Measurements from ENCODE around the gene COL9A2.
A peak's percentile ranks its signal among the peaks of the same experiment; 100 is the strongest.

Gene COL9A2

DNA sequence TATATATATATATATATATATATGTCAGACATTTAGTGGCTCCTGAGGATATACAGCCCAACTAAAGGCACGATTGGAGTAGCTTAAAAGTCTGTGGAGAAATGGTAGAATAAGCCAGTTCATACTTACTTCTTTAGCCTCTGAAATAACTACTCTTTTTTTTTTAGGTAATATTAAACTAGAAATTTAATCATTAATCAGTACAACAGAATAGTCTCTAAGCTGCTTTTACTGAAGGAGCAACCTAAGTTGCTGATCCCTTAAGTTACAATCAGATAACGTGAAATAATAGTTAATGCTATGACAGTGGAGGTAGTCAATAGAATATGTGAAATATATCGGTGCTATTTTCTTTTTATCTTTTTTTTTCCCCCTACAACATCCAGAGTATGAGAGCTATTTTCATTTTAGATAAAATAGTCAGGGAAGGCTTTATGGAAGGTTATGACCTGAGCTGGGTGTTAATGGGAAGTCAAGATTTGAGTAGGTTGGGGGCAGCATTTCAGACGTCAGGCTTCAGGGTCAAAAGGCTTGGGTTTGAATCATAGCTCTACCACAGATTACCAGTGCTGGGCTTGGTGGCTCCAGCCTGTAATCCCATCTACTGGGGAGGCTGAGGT is 43.4 kb downstream of the COL9A2 start:
- H2AFZ ChIP-seq (ENCODE audit: low read length, unreplicated experiment), result no peak overlapping the region
- no peak overlapping the region for H3K27ac ChIP-seq (ENCODE audit: low read depth, low read length)
- no peaks in the 10 kb centered on the region for H3K27me3 ChIP-seq (ENCODE audit: insufficient read depth, low read length)
- no peak overlapping the region for H3K4me3 ChIP-seq (ENCODE audit: low read depth, low read length)
- H3K36me3 ChIP-seq (ENCODE audit: insufficient read depth, low read length), result peaks cover 43% of the 10 kb centered on the region
- peaks cover 5% of the 10 kb centered on the region for H3K4me1 ChIP-seq (ENCODE audit: control insufficient read depth, insufficient read depth, low read length, unreplicated experiment)
- H3K79me2 ChIP-seq (ENCODE audit: control insufficient read depth, insufficient read depth, low read length, unreplicated experiment), result peaks cover 5% of the 10 kb centered on the region

DNA sequence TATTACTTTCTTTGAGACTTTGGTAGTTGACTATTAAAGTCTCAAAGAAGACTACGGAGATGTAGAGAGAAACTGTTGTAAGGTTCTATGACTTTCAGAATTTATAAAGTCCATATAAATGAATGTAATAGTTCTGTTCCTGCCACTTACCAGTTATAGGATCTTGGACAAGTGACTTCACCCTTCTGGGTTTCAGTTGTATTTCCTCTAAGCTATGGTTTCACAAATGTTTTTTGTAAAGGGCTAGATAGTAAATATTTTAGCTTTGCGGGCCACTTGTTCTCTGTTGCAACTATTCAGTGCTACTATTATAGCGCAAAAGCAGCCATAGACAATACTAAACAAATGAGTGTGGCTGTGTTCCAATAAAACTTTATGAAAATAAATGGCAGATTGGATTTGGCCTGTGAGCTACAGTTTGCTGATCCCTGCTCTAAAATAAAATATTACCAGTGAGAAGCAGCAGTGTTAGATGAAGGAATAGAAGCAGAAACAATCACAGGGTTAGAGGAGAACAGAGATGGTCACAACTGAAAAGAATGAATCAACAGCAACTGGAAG is 44.4 kb downstream of the COL9A2 start:
- H3K36me3 ChIP-seq (ENCODE audit: insufficient read depth, low read length), result peaks cover 49% of the 10 kb centered on the region
- H3K4me1 ChIP-seq (ENCODE audit: control insufficient read depth, insufficient read depth, low read length, unreplicated experiment), result peaks cover 12% of the 10 kb centered on the region
- no peak overlapping the region for H3K27ac ChIP-seq (ENCODE audit: low read depth, low read length)
- peaks cover 5% of the 10 kb centered on the region for H3K79me2 ChIP-seq (ENCODE audit: control insufficient read depth, insufficient read depth, low read length, unreplicated experiment)
- H2AFZ ChIP-seq (ENCODE audit: low read length, unreplicated experiment), result no peak overlapping the region
- no peak overlapping the region for H3K4me3 ChIP-seq (ENCODE audit: low read depth, low read length)
- H3K27me3 ChIP-seq (ENCODE audit: insufficient read depth, low read length), result no peaks in the 10 kb centered on the region

DNA sequence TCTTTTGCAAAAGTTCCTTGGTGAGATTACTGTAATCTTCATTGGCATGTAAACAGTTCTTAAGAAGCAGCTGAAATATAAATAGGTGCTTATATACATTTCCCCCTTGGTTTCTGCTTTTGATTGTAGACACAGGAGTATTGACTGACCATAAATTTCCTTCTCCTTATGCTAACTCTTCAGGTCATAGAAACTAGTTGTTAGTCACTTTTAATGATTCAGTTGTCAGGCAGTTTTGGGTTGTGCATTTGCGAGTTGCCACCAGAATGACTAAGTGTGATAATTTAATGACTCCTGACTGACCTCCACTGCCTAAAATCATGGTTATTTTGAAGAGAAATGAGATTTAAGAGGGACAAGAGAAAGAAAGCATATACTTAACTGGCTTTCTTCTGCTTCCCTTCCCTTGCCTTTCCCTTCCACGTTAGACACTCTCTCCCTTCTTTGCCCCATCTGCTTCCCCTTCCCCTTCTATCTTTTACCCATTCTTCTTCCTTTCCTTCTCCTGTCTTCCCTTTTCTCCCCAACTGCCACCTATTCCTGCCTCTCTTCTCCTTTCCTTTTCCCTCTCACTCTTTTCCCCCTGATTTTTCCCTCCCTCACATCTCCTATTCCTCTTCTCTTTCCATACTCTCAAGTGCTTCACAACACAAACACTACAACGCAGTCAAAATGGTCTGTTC is 46.8 kb downstream of the COL9A2 start:
- Histone ChIP-seq H3K4me3 (ENCODE audit: low read depth, low read length) (no peak overlapping the region), H3K79me2 (ENCODE audit: control insufficient read depth, insufficient read depth, low read length, unreplicated experiment) (peaks cover 10% of the 10 kb centered on the region), H3K36me3 (ENCODE audit: insufficient read depth, low read length) (peaks cover 42% of the 10 kb centered on the region), H2AFZ (ENCODE audit: low read length, unreplicated experiment) (no peak overlapping the region), H3K27ac (ENCODE audit: low read depth, low read length) (peak overlapping the region; percentile 16), H3K27me3 (ENCODE audit: insufficient read depth, low read length) (no peaks in the 10 kb centered on the region), H3K4me1 (ENCODE audit: control insufficient read depth, insufficient read depth, low read length, unreplicated experiment) (peaks cover 31% of the 10 kb centered on the region)

DNA sequence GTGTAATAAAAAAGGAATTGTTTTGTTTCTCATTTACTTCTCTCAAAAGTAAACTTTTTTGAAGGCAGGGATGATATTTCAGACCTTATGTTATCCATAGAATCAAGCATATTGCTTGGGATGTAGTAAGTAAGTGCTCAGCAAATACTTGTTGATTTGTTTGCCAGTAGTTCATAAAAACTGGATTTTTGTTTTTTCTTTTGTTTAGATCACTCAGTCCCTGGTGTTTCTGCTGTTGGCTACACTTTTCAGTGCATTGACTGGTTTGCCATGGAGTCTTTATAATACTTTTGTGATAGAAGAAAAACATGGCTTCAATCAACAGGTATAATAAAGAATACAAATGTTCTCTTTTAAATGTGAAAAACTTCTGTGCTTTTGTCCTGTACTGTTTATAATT is 48.9 kb downstream of the COL9A2 start:
- Histone ChIP-seq H3K36me3 (ENCODE audit: insufficient read depth, low read length) (peaks cover 35% of the 10 kb centered on the region), H3K4me3 (ENCODE audit: low read depth, low read length) (peak overlapping the region; percentile 25; the same call in 1 of the 2 replicates), H3K4me1 (ENCODE audit: control insufficient read depth, insufficient read depth, low read length, unreplicated experiment) (peaks cover 31% of the 10 kb centered on the region), H3K79me2 (ENCODE audit: control insufficient read depth, insufficient read depth, low read length, unreplicated experiment) (peaks cover 10% of the 10 kb centered on the region), H3K27me3 (ENCODE audit: insufficient read depth, low read length) (no peaks in the 10 kb centered on the region), H3K27ac (ENCODE audit: low read depth, low read length) (peak overlapping the region; percentile 99), H2AFZ (ENCODE audit: low read length, unreplicated experiment) (no peak overlapping the region)

DNA sequence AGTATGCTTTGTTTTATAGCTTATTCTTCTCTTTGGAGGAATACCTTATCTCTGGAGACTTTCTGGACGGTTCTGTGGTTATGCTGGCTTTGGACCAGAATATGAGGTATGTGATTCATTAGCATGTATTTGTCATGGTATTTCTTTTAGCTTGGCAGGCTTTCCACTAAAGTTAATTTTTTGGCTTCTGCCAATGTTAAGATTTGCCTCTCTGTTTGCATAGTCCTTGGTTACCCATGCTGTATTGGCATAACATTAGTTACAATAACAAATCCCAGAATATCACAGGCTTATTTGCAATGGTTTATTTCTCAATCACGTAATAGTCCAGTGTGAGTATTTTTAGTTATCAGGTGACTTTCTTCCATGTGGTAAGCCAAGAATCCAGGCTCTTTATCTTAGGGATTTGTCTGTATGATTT is 49.3 kb downstream of the COL9A2 start:
- Histone ChIP-seq H2AFZ (ENCODE audit: low read length, unreplicated experiment) (no peak overlapping the region), H3K27ac (ENCODE audit: low read depth, low read length) (peak overlapping the region; percentile 99), H3K27me3 (ENCODE audit: insufficient read depth, low read length) (no peaks in the 10 kb centered on the region), H3K4me1 (ENCODE audit: control insufficient read depth, insufficient read depth, low read length, unreplicated experiment) (peaks cover 31% of the 10 kb centered on the region), H3K4me3 (ENCODE audit: low read depth, low read length) (no peak overlapping the region), H3K36me3 (ENCODE audit: insufficient read depth, low read length) (peaks cover 37% of the 10 kb centered on the region), H3K79me2 (ENCODE audit: control insufficient read depth, insufficient read depth, low read length, unreplicated experiment) (peaks cover 12% of the 10 kb centered on the region)

DNA sequence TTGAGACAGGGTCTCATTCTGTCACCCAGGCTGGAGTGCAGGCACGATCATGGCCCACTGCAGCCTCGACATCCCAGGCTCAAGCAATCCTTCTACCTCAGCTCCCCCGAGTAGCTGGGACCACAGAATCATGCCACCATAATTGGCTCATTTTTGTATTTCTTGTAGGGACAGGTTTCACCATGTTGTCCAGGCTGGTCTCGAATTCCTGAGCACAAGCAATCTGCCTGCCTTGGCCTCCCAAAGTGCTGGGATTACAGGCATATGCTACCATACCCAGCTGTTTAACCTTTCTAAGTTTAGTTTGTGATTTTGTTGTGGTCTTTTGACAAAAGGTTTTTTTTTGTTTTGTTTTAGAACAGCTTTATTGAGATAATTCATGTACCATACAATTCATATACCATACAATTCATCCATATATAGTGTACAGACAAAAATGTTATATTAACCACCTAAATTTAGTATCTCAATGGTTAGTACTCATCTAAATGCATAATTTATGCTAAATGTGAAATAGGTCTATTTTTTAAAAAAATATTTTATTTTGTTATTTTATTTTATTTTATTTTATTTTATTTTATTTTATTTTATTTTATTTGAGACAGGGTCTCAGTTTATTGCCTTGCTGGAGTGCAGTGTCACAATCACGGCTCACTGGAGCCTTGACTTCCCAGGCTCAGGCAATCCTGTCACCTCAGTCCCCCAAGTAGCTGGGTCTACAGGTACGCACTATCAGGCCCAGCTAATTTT is 50.1 kb downstream of the COL9A2 start:
- H3K36me3 ChIP-seq (ENCODE audit: insufficient read depth, low read length), result peaks cover 35% of the 10 kb centered on the region
- peaks cover 14% of the 10 kb centered on the region for H3K79me2 ChIP-seq (ENCODE audit: control insufficient read depth, insufficient read depth, low read length, unreplicated experiment)
- no peak overlapping the region for H3K4me3 ChIP-seq (ENCODE audit: low read depth, low read length)
- peaks cover 31% of the 10 kb centered on the region for H3K4me1 ChIP-seq (ENCODE audit: control insufficient read depth, insufficient read depth, low read length, unreplicated experiment)
- H3K27ac ChIP-seq (ENCODE audit: low read depth, low read length), result peak overlapping the region; percentile 99
- no peak overlapping the region for H2AFZ ChIP-seq (ENCODE audit: low read length, unreplicated experiment)
- no peaks in the 10 kb centered on the region for H3K27me3 ChIP-seq (ENCODE audit: insufficient read depth, low read length)

DNA sequence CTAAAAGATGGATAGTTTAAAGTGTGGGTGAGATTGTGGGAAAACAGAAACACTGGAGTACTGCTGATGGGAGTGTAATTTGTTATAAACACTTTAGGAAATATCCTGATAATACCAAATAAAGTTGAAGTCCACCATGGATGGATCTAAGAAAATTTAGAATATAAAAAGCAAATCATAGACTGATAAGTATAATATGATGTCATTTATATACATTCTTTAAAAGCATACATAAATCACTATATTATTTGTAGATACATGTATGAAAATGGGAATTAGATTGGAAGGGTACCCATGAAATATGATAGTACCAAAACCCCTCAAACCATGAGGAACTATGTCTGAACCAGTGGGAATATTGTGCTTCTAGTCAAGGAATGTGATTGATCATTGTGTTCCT is 51.2 kb downstream of the COL9A2 start:
- H3K79me2 ChIP-seq (ENCODE audit: control insufficient read depth, insufficient read depth, low read length, unreplicated experiment), result peaks cover 17% of the 10 kb centered on the region

DNA sequence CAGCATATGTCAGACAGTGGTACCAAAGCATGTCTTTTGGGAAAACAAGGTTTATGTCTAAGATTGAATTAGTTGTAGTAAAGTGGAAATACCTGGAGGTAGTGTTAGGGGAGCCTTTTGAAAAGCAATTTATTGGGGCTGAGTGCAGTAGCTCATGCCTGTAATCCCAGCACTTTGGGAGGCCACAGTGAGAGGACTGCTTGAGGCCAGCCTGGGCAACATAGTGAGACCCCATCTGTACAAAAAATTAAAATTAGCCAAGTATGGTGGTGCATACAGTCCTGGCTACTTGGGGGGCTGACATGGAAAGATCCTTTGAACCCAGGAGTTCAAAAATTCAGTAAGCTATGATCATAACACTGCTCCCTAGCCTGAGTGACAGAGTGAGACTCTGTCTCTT is 51.8 kb downstream of the COL9A2 start:
- Histone ChIP-seq H3K4me1 (ENCODE audit: control insufficient read depth, insufficient read depth, low read length, unreplicated experiment) (peaks cover 33% of the 10 kb centered on the region), H3K27ac (ENCODE audit: low read depth, low read length) (peak overlapping the region; percentile 99; the same call in 1 of the 2 replicates), H3K27me3 (ENCODE audit: insufficient read depth, low read length) (no peaks in the 10 kb centered on the region), H2AFZ (ENCODE audit: low read length, unreplicated experiment) (no peak overlapping the region), H3K79me2 (ENCODE audit: control insufficient read depth, insufficient read depth, low read length, unreplicated experiment) (peaks cover 23% of the 10 kb centered on the region), H3K4me3 (ENCODE audit: low read depth, low read length) (no peak overlapping the region), H3K36me3 (ENCODE audit: insufficient read depth, low read length) (peaks cover 35% of the 10 kb centered on the region)

More for the DNA sequence above, 51.2 kb downstream of the COL9A2 start:
- Histone ChIP-seq H3K27ac (ENCODE audit: low read depth, low read length) (peak overlapping the region; percentile 99), H3K27me3 (ENCODE audit: insufficient read depth, low read length) (no peaks in the 10 kb centered on the region), H2AFZ (ENCODE audit: low read length, unreplicated experiment) (no peak overlapping the region), H3K4me3 (ENCODE audit: low read depth, low read length) (no peak overlapping the region), H3K36me3 (ENCODE audit: insufficient read depth, low read length) (peaks cover 34% of the 10 kb centered on the region), H3K4me1 (ENCODE audit: control insufficient read depth, insufficient read depth, low read length, unreplicated experiment) (peaks cover 31% of the 10 kb centered on the region)

DNA sequence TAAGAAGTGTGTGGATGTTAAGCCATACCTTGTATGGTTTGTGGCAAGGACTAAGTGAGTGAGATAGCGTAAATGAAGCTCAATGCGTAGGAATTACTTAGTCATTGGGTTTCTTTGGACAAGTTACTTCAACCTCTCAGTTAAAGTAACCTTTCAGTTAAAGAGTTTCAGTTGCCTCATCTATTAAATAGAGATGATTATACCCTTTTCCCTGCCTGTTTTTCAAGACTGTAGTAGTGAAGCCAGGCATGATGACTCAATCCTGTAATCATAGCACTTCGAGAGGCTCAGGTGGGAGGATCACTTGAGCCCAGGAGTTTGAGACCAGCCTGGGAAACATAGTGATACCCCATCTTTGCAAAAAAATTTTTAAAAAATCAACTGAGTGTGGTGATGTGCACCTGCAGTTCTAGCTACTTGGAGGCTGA is 52.7 kb downstream of the COL9A2 start:
- H3K27me3 ChIP-seq (ENCODE audit: insufficient read depth, low read length), result no peaks in the 10 kb centered on the region
- peaks cover 31% of the 10 kb centered on the region for H3K79me2 ChIP-seq (ENCODE audit: control insufficient read depth, insufficient read depth, low read length, unreplicated experiment)
- H3K27ac ChIP-seq (ENCODE audit: low read depth, low read length), result no peak overlapping the region
- peaks cover 35% of the 10 kb centered on the region for H3K4me1 ChIP-seq (ENCODE audit: control insufficient read depth, insufficient read depth, low read length, unreplicated experiment)
- peaks cover 37% of the 10 kb centered on the region for H3K36me3 ChIP-seq (ENCODE audit: insufficient read depth, low read length)
- no peak overlapping the region for H2AFZ ChIP-seq (ENCODE audit: low read length, unreplicated experiment)
- no peak overlapping the region for H3K4me3 ChIP-seq (ENCODE audit: low read depth, low read length)

DNA sequence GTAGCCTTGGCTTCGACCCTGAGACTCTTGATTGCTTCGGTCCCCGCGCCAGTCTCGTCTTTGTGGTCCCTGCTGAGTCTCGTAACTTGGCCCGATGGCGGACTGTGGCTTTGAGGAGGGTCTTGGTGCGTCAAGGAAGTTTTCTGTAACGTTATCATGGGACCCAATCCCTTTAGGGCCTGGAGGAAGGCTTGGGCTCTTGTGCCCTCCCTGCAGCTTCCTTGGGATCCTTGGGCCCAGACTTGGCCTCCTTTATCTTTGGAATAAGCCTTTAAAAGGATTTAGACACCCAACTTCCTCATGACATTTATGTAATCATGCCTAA is 58.7 kb downstream of the COL9A2 start:
- Histone ChIP-seq H3K4me1 (ENCODE audit: control insufficient read depth, insufficient read depth, low read length, unreplicated experiment) (peaks cover 22% of the 10 kb centered on the region), H3K27me3 (ENCODE audit: insufficient read depth, low read length) (no peaks in the 10 kb centered on the region), H2AFZ (ENCODE audit: low read length, unreplicated experiment) (peak overlapping the region; percentile 62), H3K36me3 (ENCODE audit: insufficient read depth, low read length) (peaks cover 26% of the 10 kb centered on the region), H3K4me3 (ENCODE audit: low read depth, low read length) (peak overlapping the region; percentile 90), H3K79me2 (ENCODE audit: control insufficient read depth, insufficient read depth, low read length, unreplicated experiment) (peaks cover 60% of the 10 kb centered on the region), H3K27ac (ENCODE audit: low read depth, low read length) (peak overlapping the region; percentile 59)
